Mucosa of rectum (tissue), 2 donors: ENCODE results near the gene PI4KA.
"Not testable (repeated sequence)": the region's sequence is repeated elsewhere in the genome, so short reads cannot be mapped to it uniquely, and the experiment has no call there.

ENCODE experiments used
- H3K27ac ChIP-seq, 2 donors: one replicate each; pipeline ENCODE4 v1.7.0; 2013; ENCODE audit warnings: inconsistent platforms in 2 of 2, low read depth in 2 of 2, low read length in 2 of 2
- H3K27me3 ChIP-seq, 2 donors: one replicate each; pipeline ENCODE4 v1.7.0; 2013; ENCODE audit warnings: low read length in 2 of 2; ENCODE audit not compliant: control insufficient read depth in 2 of 2, insufficient read depth in 2 of 2
- H3K36me3 ChIP-seq, 2 donors: one replicate each; pipeline ENCODE4 v1.7.0; 2013; ENCODE audit warnings: low read length in 2 of 2; ENCODE audit not compliant: control insufficient read depth in 2 of 2, insufficient read depth in 2 of 2
- H3K4me1 ChIP-seq, 2 donors: one replicate each; pipeline ENCODE4 v1.7.0; 2013; ENCODE audit warnings: low read length in 2 of 2, mild to moderate bottlenecking in 1 of 2; ENCODE audit not compliant: control insufficient read depth in 2 of 2, insufficient read depth in 2 of 2
- H3K4me3 ChIP-seq, 2 donors: one replicate each; pipeline ENCODE4 v1.7.0; 2013; ENCODE audit warnings: low read length in 2 of 2
- H3K9ac ChIP-seq, 2 donors: one replicate each; pipeline ENCODE4 v1.7.0; 2013; ENCODE audit warnings: low read length in 2 of 2, low read depth in 1 of 2, mild to moderate bottlenecking in 1 of 2
- H3K9me3 ChIP-seq, 2 donors: one replicate each; pipeline ENCODE4 v1.7.0; 2013; ENCODE audit warnings: low read length in 2 of 2; ENCODE audit not compliant: control insufficient read depth in 2 of 2
- donor health status: healthy.
- donor health status: Normal muscosa, but diverticular disease.

Gene PI4KA

GRCh38 chr22:20897737-20898136, 39.1 kb upstream of the PI4KA start:
- not testable (repeated sequence) for H3K9me3 ChIP-seq, H3K27ac ChIP-seq, H3K4me1 ChIP-seq, H3K4me3 ChIP-seq, H3K9ac ChIP-seq, H3K36me3 ChIP-seq, H3K27me3 ChIP-seq

DNA sequence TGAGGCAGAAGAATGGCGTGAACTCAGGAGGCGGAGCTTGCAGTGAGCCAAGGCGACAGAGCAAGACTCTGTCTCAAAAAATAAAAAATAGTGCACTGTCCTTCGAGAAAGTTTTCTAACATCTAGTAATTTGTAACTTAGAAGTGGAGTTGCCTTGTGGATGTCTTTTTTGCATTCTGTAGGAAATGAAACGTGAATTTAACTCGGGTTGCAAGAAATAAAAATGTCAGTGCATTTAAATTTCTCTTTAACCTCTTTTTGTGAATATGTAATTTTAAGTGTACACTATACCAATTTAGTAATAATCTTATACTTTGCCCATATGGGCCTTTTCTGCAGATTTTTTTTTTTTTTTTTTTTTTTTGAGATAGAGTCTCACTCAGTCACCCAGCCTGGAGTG, 32.4 kb upstream of the PI4KA start:
- Histone ChIP-seq H3K27me3 (no peaks in the 10 kb centered on the region), H3K4me1 (peaks cover 0 to 1% of the 10 kb centered on the region in 2 donors), H3K9me3 (no peaks in the 10 kb centered on the region), H3K9ac (no peak overlapping the region), H3K27ac (no peak overlapping the region), H3K36me3 (peaks cover 22 to 26% of the 10 kb centered on the region in 2 donors), H3K4me3 (no peak overlapping the region)

GRCh38 chr22:20889904-20890540, 31.4 kb upstream of the PI4KA start:
- Histone ChIP-seq H3K4me3 (no peak overlapping the region), H3K9ac (no peak overlapping the region), H3K4me1 (peaks cover 4 to 8% of the 10 kb centered on the region in 2 donors), H3K27ac (no peak overlapping the region), H3K9me3 (no peaks in the 10 kb centered on the region), H3K36me3 (peaks cover 22 to 26% of the 10 kb centered on the region in 2 donors), H3K27me3 (no peaks in the 10 kb centered on the region)

DNA sequence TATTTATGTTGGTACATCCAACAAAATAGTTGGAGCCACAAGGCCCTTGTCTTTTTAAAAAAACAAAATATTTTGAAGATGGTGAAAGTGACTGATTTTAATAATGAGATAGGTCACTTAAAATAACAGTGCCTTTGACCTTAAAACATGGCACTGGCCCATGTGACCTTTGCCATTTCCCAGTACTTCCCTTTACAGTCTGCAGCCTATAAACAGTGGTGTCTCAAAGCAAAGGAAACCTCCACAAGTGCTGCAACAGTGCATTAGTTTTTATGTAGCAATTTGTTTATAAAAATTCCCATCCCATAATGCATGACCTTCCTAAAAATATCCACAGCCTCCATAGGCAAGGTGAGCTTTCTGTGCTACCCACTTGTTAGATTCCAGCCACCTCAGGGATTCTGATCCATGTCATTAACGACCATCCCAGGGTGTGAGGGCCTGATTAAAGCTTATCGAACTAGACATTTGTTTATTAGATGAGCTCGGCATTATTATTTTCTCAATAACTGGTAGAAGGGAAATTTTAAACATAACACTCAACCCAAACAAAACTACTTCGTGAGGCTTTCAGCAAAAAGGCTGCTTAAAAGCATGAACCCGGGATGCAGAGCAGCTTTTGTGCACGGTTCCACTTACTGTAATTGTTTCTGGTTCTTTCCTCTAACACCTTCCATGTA, 30.6 kb upstream of the PI4KA start:
- Histone ChIP-seq H3K36me3 (peaks cover 26 to 31% of the 10 kb centered on the region in 2 donors), H3K4me1 (peaks cover 7 to 14% of the 10 kb centered on the region in 2 donors), H3K9ac (no peak overlapping the region), H3K9me3 (no peaks in the 10 kb centered on the region), H3K4me3 (no peak overlapping the region), H3K27ac (no peak overlapping the region), H3K27me3 (no peaks in the 10 kb centered on the region)

DNA sequence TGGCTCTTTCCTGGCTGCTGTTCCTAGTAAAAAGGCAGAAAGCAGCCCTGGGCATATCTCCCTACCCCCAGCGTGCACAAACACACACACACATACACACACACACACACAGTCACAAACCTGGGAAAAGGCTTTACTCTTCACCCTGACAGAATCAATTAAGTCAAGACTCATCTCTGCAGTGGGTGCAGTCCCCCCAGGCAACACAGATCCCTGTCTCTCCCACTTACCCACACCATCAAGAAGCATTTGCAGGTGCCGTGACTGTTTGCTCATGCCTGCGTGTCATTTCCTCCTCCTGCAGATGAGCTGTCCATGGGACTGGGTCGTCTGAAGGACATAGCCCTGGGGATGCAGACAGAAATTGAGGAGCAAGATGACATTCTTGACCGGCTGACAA, 28.8 kb upstream of the PI4KA start:
- H3K36me3 ChIP-seq, result peaks cover 35 to 45% of the 10 kb centered on the region in 2 donors
- peaks cover 7 to 14% of the 10 kb centered on the region in 2 donors for H3K4me1 ChIP-seq
- H3K9me3 ChIP-seq, result no peaks in the 10 kb centered on the region
- no peaks in the 10 kb centered on the region for H3K27me3 ChIP-seq
- no peak overlapping the region for H3K27ac ChIP-seq
- H3K9ac ChIP-seq, result no peak overlapping the region
- no peak overlapping the region for H3K4me3 ChIP-seq

DNA sequence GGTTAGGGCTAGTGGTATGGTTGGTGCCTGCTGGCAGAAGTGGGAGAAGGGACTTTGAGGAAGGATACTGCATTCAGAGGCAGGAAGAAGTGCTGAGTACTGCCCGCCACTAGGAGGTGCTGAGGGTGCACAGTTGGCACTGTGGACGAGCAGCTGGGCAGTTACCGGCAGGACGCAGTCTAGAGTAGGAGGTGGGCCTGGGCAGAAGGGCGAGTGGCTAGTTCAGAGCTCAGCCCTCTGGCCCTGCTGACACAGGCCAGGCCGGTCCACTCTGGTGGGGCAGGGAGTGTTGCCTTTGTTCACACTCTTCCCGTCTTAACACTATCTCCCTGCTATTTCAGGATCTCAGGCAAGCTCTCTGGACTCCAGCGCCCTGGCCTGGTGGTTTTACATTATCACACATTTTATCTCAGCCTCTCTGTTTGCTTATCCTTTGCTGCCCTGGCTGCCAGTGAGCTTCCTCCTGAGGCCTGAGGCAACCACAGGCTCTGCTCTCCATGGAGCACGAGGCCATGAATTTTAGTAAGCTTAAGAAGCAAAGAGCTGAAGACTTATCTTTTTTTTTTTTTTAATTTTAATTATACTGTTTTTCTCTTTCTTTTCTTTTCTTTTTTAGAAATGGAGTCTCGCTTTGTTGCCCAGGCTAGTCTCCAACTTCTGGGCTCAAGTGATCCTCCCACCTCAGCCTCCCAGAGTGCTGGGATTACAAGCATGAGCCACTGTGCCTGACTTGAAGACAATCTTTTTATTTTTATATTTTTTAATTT, 27.1 kb upstream of the PI4KA start:
- Histone ChIP-seq H3K4me3 (peak overlapping the region in 1 of 2 donors; percentile 50), H3K9me3 (no peaks in the 10 kb centered on the region), H3K27me3 (no peaks in the 10 kb centered on the region), H3K27ac (peak overlapping the region; percentile 77 to 81), H3K36me3 (peaks cover 41 to 61% of the 10 kb centered on the region in 2 donors), H3K9ac (peak overlapping the region; percentile 56 to 64), H3K4me1 (peaks cover 7 to 14% of the 10 kb centered on the region in 2 donors)

GRCh38 chr22:20885017-20885556, 26.5 kb upstream of the PI4KA start:
- Histone ChIP-seq H3K27ac (peak overlapping the region; percentile 77 to 81), H3K36me3 (peaks cover 39 to 64% of the 10 kb centered on the region in 2 donors), H3K9me3 (no peaks in the 10 kb centered on the region), H3K27me3 (no peaks in the 10 kb centered on the region), H3K4me1 (peaks cover 7 to 14% of the 10 kb centered on the region in 2 donors), H3K9ac (peak overlapping the region in 1 of 2 donors; percentile 64), H3K4me3 (no peak overlapping the region)

DNA sequence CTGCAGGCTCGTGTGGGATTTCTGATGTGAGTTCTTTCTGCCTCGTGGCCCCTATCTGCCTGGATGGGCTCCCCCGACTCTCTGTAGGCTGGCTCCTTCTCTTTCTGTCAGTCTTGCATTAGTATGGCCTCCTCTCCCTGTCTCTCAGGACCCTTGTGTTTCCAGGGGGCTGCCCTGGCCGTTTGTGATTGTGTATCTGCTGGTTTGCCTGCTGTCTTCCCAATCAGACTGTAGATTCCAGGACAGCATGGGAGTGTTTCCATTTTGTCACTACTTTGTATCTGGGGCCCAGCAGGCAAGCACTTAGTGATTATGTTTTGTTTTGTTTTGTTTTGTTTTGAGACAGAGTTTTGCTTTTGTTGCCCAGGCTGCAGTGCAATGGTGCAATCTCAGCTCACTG, 25.8 kb upstream of the PI4KA start:
- Histone ChIP-seq H3K9ac (no peak overlapping the region), H3K27me3 (no peaks in the 10 kb centered on the region), H3K27ac (peak overlapping the region in 1 of 2 donors; percentile 81), H3K4me1 (peaks cover 7 to 14% of the 10 kb centered on the region in 2 donors), H3K4me3 (no peak overlapping the region), H3K36me3 (peaks cover 36 to 58% of the 10 kb centered on the region in 2 donors), H3K9me3 (no peaks in the 10 kb centered on the region)

- Histone ChIP-seq H3K27me3 (no peaks in the 10 kb centered on the region), H3K4me1 (peaks cover 7 to 14% of the 10 kb centered on the region in 2 donors), H3K36me3 (peaks cover 23 to 46% of the 10 kb centered on the region in 2 donors), H3K27ac (no peak overlapping the region), H3K9ac (no peak overlapping the region), H3K9me3 (no peaks in the 10 kb centered on the region), H3K4me3 (no peak overlapping the region)
Measured at GRCh38 chr22:20882855-20883254, 24.2 kb upstream of the PI4KA start.
